ENCODE results near the gene PLCH2.

- no peak for TF ChIP-seq CTCF (conservative IDR thresholded peaks at IDR 0.05 in 1 of 2, IDR thresholded peaks at IDR 0.05 in 1 of 2; ENCODE audit: extremely low read depth in 1 of 2, insufficient read depth in 1 of 2, low read depth in 1 of 2, low read length in 2 of 2)
- TF ChIP-seq EZH2 (IDR thresholded peaks at IDR 0.05; ENCODE audit: borderline replicate concordance, low read length): no peak
Observed at GRCh38 chr1:2441746-2442145, 34.3 kb upstream of the PLCH2 start.
